ENCODE data around the gene DISP2.

DISP2 gene

DNA sequence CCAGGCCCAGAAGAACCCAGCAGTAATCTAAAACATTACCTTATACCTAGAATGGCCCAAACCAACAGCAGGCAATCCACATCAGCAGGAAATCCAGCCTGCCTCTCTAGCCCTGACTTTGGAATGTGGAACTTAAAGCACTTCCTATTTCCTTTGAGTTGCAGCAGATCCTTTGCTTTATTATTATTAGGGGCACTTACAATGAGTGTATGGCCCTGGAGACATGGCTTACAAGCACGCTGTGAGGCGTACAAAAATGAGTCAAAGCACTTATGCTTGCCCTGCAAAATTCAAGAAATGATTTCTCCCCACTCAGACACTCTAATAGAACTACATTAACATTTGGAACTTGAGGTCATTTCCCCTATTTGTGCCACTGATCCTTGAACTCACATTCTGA lies 15.0 kb downstream of the DISP2 start:
- H4K20me1 ChIP-seq (ENCODE audit: insufficient read depth, low read length) = no peaks in the 10 kb centered on the region
- H2AFZ ChIP-seq (ENCODE audit: low read depth, low read length) = no peak overlapping the region
- no peak overlapping the region for H3K27ac ChIP-seq (ENCODE audit: low read length)
- H3K9me3 ChIP-seq (ENCODE audit: insufficient read depth, low read length, severe bottlenecking) = no peaks in the 10 kb centered on the region
- no peaks in the 10 kb centered on the region for H3K36me3 ChIP-seq (ENCODE audit: insufficient read depth, low read length)
- no peak overlapping the region for H3K4me3 ChIP-seq (ENCODE audit: low read depth in 1 of 2, low read length in 2 of 2)
- H3K27me3 ChIP-seq (ENCODE audit: insufficient read depth, low read length, poor library complexity) = no peaks in the 10 kb centered on the region
- ATAC-seq (ENCODE audit: insufficient read depth, low read depth) = no peak
- H3K79me2 ChIP-seq (ENCODE audit: insufficient read depth, low read length) = no peaks in the 10 kb centered on the region
- no peak overlapping the region for H3K4me2 ChIP-seq (ENCODE audit: insufficient read depth, low read length)
- H3K4me1 ChIP-seq (ENCODE audit: insufficient read depth, low read length) = peaks cover 7% of the 10 kb centered on the region
- TF ChIP-seq, protein P1, sequence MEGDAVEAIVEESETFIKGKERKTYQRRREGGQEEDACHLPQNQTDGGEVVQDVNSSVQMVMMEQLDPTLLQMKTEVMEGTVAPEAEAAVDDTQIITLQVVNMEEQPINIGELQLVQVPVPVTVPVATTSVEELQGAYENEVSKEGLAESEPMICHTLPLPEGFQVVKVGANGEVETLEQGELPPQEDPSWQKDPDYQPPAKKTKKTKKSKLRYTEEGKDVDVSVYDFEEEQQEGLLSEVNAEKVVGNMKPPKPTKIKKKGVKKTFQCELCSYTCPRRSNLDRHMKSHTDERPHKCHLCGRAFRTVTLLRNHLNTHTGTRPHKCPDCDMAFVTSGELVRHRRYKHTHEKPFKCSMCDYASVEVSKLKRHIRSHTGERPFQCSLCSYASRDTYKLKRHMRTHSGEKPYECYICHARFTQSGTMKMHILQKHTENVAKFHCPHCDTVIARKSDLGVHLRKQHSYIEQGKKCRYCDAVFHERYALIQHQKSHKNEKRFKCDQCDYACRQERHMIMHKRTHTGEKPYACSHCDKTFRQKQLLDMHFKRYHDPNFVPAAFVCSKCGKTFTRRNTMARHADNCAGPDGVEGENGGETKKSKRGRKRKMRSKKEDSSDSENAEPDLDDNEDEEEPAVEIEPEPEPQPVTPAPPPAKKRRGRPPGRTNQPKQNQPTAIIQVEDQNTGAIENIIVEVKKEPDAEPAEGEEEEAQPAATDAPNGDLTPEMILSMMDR (IDR thresholded peaks at IDR 0.05; ENCODE audit: borderline replicate concordance, extremely low read depth, low read length, poor library complexity, severe bottlenecking) = no peak
- TF ChIP-seq EZH2 (IDR thresholded peaks at IDR 0.05; ENCODE audit: borderline replicate concordance, low read depth, low read length, severe bottlenecking) = no peak
- DNase-seq = no peak
- H3K9ac ChIP-seq (ENCODE audit: low read depth, low read length) = no peak overlapping the region

DNA sequence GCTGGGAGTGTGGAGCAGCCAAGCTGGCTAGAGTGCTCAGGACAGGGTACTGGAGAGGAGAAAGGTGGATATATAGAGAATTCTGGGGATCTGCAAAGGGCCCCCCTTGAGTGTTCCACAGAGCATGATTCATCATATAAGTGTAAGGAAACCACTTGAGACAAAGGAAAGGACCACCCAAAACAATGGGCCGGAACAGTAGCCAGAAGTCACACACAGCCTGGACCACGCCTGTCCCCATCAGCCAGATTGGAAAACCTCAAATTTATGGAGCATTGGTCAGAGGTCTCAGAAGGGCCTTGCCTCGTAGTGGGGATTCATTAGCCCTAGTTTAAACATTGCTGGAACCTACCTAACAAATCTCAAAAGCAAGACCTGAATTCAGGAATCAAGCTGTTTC lies 19.6 kb downstream of the DISP2 start:
- H4K20me1 ChIP-seq (ENCODE audit: insufficient read depth, low read length) = no peaks in the 10 kb centered on the region
- H3K27me3 ChIP-seq (ENCODE audit: insufficient read depth, low read length, poor library complexity) = no peaks in the 10 kb centered on the region
- H3K79me2 ChIP-seq (ENCODE audit: insufficient read depth, low read length) = no peaks in the 10 kb centered on the region
- no peak overlapping the region for H2AFZ ChIP-seq (ENCODE audit: low read depth, low read length)
- no peak overlapping the region for H3K4me3 ChIP-seq (ENCODE audit: low read depth in 1 of 2, low read length in 2 of 2)
- H3K27ac ChIP-seq (ENCODE audit: low read length) = no peak overlapping the region
- H3K36me3 ChIP-seq (ENCODE audit: insufficient read depth, low read length) = no peaks in the 10 kb centered on the region
- no peaks in the 10 kb centered on the region for H3K9me3 ChIP-seq (ENCODE audit: insufficient read depth, low read length, severe bottlenecking)
- H3K4me1 ChIP-seq (ENCODE audit: insufficient read depth, low read length) = peaks cover 3% of the 10 kb centered on the region
- H3K9ac ChIP-seq (ENCODE audit: low read depth, low read length) = no peak overlapping the region
- H3K4me2 ChIP-seq (ENCODE audit: insufficient read depth, low read length) = no peak overlapping the region
- DNase-seq (no peak), ATAC-seq (ENCODE audit: insufficient read depth, low read depth) (no peak)
- TF ChIP-seq EZH2 (IDR thresholded peaks at IDR 0.05; ENCODE audit: borderline replicate concordance, low read depth, low read length, severe bottlenecking) = no peak
- TF ChIP-seq, protein P1 (IDR thresholded peaks at IDR 0.05; ENCODE audit: borderline replicate concordance, extremely low read depth, low read length, poor library complexity, severe bottlenecking) = no peak

DNA sequence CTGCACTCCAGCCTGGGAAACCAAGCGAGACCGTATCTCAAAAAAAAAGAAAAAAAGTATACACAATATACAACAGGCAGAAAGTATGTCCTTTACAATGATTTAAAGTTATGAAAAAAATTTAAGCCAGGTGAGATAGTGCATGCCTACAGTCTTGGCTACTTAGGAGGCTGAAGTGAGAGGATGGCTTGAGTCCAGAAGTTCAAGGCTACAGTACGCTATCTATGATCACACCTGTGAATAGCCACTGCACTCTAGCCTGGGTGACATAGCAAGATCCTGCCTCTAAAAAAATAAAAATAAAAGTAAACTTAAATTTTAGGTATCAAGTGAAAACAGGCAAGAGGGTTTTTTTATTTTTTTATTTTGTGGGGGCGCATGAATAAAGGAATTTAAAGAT lies 21.4 kb downstream of the DISP2 start:
- TF ChIP-seq, protein P1 (IDR thresholded peaks at IDR 0.05; ENCODE audit: borderline replicate concordance, extremely low read depth, low read length, poor library complexity, severe bottlenecking) = no peak
- TF ChIP-seq EZH2 (IDR thresholded peaks at IDR 0.05; ENCODE audit: borderline replicate concordance, low read depth, low read length, severe bottlenecking) = no peak
- Histone ChIP-seq H3K4me3 (ENCODE audit: low read depth in 1 of 2, low read length in 2 of 2) (no peak overlapping the region), H3K79me2 (ENCODE audit: insufficient read depth, low read length) (peaks cover 15% of the 10 kb centered on the region), H3K27ac (ENCODE audit: low read length) (no peak overlapping the region), H4K20me1 (ENCODE audit: insufficient read depth, low read length) (peaks cover under 1% of the 10 kb centered on the region; the same call in 1 of the 2 replicates), H3K4me2 (ENCODE audit: insufficient read depth, low read length) (no peak overlapping the region), H3K9me3 (ENCODE audit: insufficient read depth, low read length, severe bottlenecking) (no peaks in the 10 kb centered on the region), H3K9ac (ENCODE audit: low read depth, low read length) (no peak overlapping the region), H3K27me3 (ENCODE audit: insufficient read depth, low read length, poor library complexity) (no peaks in the 10 kb centered on the region), H3K4me1 (ENCODE audit: insufficient read depth, low read length) (peaks cover 14% of the 10 kb centered on the region), H3K36me3 (ENCODE audit: insufficient read depth, low read length) (peaks cover 2% of the 10 kb centered on the region; the same call in 1 of the 2 replicates), H2AFZ (ENCODE audit: low read depth, low read length) (no peak overlapping the region)
- ATAC-seq (ENCODE audit: insufficient read depth, low read depth) (no peak), DNase-seq (no peak)

DNA sequence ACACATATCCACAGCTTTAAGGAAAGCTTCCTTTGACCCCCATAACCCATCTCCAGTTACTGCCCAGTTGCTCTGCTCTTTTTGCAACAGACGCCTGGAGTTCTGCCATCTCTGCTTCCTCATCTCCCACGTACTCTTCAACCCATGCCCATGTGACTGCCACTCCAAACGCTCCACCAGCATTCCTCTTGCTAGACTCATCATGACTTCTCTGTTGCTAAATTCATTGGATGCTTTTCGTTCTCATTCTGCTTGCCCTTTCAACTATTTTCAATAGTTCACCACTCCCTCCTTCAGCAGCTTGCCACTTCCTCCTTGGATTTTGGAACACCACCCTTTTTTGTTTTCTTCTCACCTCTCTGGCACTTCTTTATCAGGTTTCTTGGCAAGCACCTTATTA lies 21.8 kb downstream of the DISP2 start:
- DNase-seq = no peak

More for the DNA sequence above, 21.8 kb downstream of the DISP2 start:
- H3K27me3 ChIP-seq (ENCODE audit: insufficient read depth, low read length, poor library complexity) = no peaks in the 10 kb centered on the region
- peaks cover 20% of the 10 kb centered on the region for H3K79me2 ChIP-seq (ENCODE audit: insufficient read depth, low read length)
- H4K20me1 ChIP-seq (ENCODE audit: insufficient read depth, low read length) = peaks cover 3% of the 10 kb centered on the region; the same call in 1 of the 2 replicates
- H2AFZ ChIP-seq (ENCODE audit: low read depth, low read length) = no peak overlapping the region
- H3K36me3 ChIP-seq (ENCODE audit: insufficient read depth, low read length) = peaks cover 6% of the 10 kb centered on the region
- H3K4me2 ChIP-seq (ENCODE audit: insufficient read depth, low read length) = no peak overlapping the region
- H3K9me3 ChIP-seq (ENCODE audit: insufficient read depth, low read length, severe bottlenecking) = no peaks in the 10 kb centered on the region
- ATAC-seq (ENCODE audit: insufficient read depth, low read depth) = no peak
- no peak for TF ChIP-seq EZH2 (IDR thresholded peaks at IDR 0.05; ENCODE audit: borderline replicate concordance, low read depth, low read length, severe bottlenecking)
- TF ChIP-seq, protein P1 (IDR thresholded peaks at IDR 0.05; ENCODE audit: borderline replicate concordance, extremely low read depth, low read length, poor library complexity, severe bottlenecking) = no peak
- no peak overlapping the region for H3K9ac ChIP-seq (ENCODE audit: low read depth, low read length)
- H3K27ac ChIP-seq (ENCODE audit: low read length) = no peak overlapping the region
- no peak overlapping the region for H3K4me3 ChIP-seq (ENCODE audit: low read depth in 1 of 2, low read length in 2 of 2)
- peaks cover 19% of the 10 kb centered on the region for H3K4me1 ChIP-seq (ENCODE audit: insufficient read depth, low read length)
